Effector CD4-positive, alpha-beta T cell (primary cell): Measurements from ENCODE around the gene KTN1.

ENCODE experiments used
- DNase-seq: peaks from one replicate; pipeline ENCODE4 v3.0.0-alpha.2; 2020

KTN1 gene

GRCh38 chr14:55578511-55578910 lies 1.5 kb upstream of the KTN1 start:
- no peak for DNase-seq

- DNase-seq: peak; percentile 51
These were observed 699 bp downstream of the KTN1 start for GRCh38 chr14:55580470-55581341.

- no peak for DNase-seq
These were observed 1.4 kb downstream of the KTN1 start for GRCh38 chr14:55581342-55581771.

- no peak for DNase-seq
These were observed 2.7 kb downstream of the KTN1 start for GRCh38 chr14:55582746-55583145.

- no peak for DNase-seq
These were observed 4.0 kb downstream of the KTN1 start for GRCh38 chr14:55583942-55584468.

- no peak for DNase-seq
These were observed 5.8 kb downstream of the KTN1 start for GRCh38 chr14:55585854-55586253.

- DNase-seq: no peak
These were observed 6.4 kb downstream of the KTN1 start for GRCh38 chr14:55586411-55586810.

GRCh38 chr14:55587847-55588246 lies 7.8 kb downstream of the KTN1 start:
- no peak for DNase-seq

- DNase-seq: no peak
These were observed 8.3 kb downstream of the KTN1 start for GRCh38 chr14:55588259-55588699.

GRCh38 chr14:55589171-55589570 lies 9.2 kb downstream of the KTN1 start:
- no peak for DNase-seq

GRCh38 chr14:55592436-55592835 lies 12.4 kb downstream of the KTN1 start:
- DNase-seq: no peak

- no peak for DNase-seq
These were observed 13.7 kb downstream of the KTN1 start for GRCh38 chr14:55593698-55594097.

GRCh38 chr14:55599250-55599879 lies 19.4 kb downstream of the KTN1 start:
- no peak for DNase-seq

GRCh38 chr14:55600784-55601561 lies 21.0 kb downstream of the KTN1 start:
- no peak for DNase-seq

GRCh38 chr14:55603401-55603953 lies 23.5 kb downstream of the KTN1 start:
- DNase-seq: no peak

- DNase-seq: no peak
These were observed 24.5 kb downstream of the KTN1 start for GRCh38 chr14:55604488-55604887.

- no peak for DNase-seq
These were observed 25.0 kb downstream of the KTN1 start for GRCh38 chr14:55604900-55605418.

- no peak for DNase-seq
These were observed 25.8 kb downstream of the KTN1 start for GRCh38 chr14:55605793-55606192.

- DNase-seq: no peak
These were observed 27.4 kb downstream of the KTN1 start for GRCh38 chr14:55607386-55607785.

GRCh38 chr14:55609681-55610080 lies 29.7 kb downstream of the KTN1 start:
- no peak for DNase-seq

- DNase-seq: no peak
These were observed 30.8 kb downstream of the KTN1 start for GRCh38 chr14:55610713-55611370.

- DNase-seq: no peak
These were observed 31.9 kb downstream of the KTN1 start for GRCh38 chr14:55611859-55612258.
